Aorta (tissue), 5 donors: Measurements from ENCODE around the gene EVA1A. TPM values are rescaled to one million over a fixed set of nuclear protein-coding genes. Genes with fewer than 3 reads are reported as not detected.
A peak's percentile ranks its signal among the peaks of the same experiment; 100 is the strongest.

Experiments used
- ATAC-seq: fragments of 200-7000 bp; cut with Tn5 transposase; one replicate; pipeline ENCODE4 v1.9.1; 2022; ENCODE audit warnings: moderate library complexity; ENCODE audit not compliant: low FRiP score
- DNase-seq, 2 donors: peaks; one replicate each; pipeline ENCODE4 v3.0.0-alpha.2; 2020
- H3K27ac ChIP-seq, 2 donors: one replicate each; pipeline ENCODE4 v1.5.1; 2013; ENCODE audit warnings: low read length in 2 of 2, mild to moderate bottlenecking in 2 of 2, moderate library complexity in 2 of 2, control low read depth in 1 of 2, inconsistent platforms in 1 of 2, low read depth in 1 of 2
- H3K27me3 ChIP-seq, 2 donors: one replicate each; pipeline ENCODE4 v1.6.1; 2013; ENCODE audit warnings: control low read depth in 1 of 2, low read length in 1 of 2, mild to moderate bottlenecking in 1 of 2, moderate library complexity in 1 of 2; ENCODE audit not compliant: insufficient read depth in 2 of 2, control insufficient read depth in 1 of 2
- H3K36me3 ChIP-seq, 2 donors: one replicate each; pipeline ENCODE4 v1.6.1; 2013; ENCODE audit warnings: control low read depth in 1 of 2, low read length in 1 of 2, mild to moderate bottlenecking in 1 of 2; ENCODE audit not compliant: insufficient read depth in 2 of 2, control insufficient read depth in 1 of 2
- H3K4me1 ChIP-seq, 2 donors: one replicate each; pipeline ENCODE4 v1.6.1; 2013; ENCODE audit warnings: low read length in 2 of 2, control low read depth in 1 of 2, mild to moderate bottlenecking in 1 of 2, moderate library complexity in 1 of 2; ENCODE audit not compliant: insufficient read depth in 2 of 2, control insufficient read depth in 1 of 2
- H3K4me3 ChIP-seq, 2 donors: one replicate each; pipeline ENCODE4 v1.5.1; 2013; ENCODE audit warnings: low read length in 2 of 2, control low read depth in 1 of 2, mild to moderate bottlenecking in 1 of 2
- H3K9me3 ChIP-seq: one replicate; pipeline ENCODE4 v1.6.1; 2013; ENCODE audit warnings: mild to moderate bottlenecking, low read length; ENCODE audit not compliant: control insufficient read depth
- WGBS, 2 donors: extraction: QIAGEN DNeasy Blood & Tissue Kit; methylation state at CpG; one replicate each; pipeline ENCODE4 v1.1.7; 2013; 5-methylcytosine and 5-hydroxymethylcytosine counted together
- intact Hi-C, 2 donors: fragments of 100-400 bp; cut with DNase I; formaldehyde crosslinking; loops; one replicate each; pipeline versions ENCODE4 v1.14.2 to v1.15.0; 2022
- long read RNA-seq, 2 donors: library from polyadenylated mRNA; unstranded; transcript quantifications; one replicate each; pipeline ENCODE4 v2.0.0, GENCODE V29; 2020 to 2021
- polyA plus RNA-seq, 2 donors: library from polyadenylated mRNA; stranded (reverse); fragments of 200-250 nt; gene quantifications; one replicate each; pipeline ENCODE4 v1.2.3, GENCODE V29; 2013
- total RNA-seq, 2 donors: library from RNA; stranded (reverse); fragmentation: NEBNext Ultra II Directional; extraction: Animal tissue kit (Norgen Biotek cat#: 25700); gene quantifications; one replicate each; pipeline ENCODE4 v1.2.1, GENCODE V29; 2021
- donor health status: healthy with polysubstance abuse.
- donor health status: Bipolar disorder and iron deficiency.
- donor health status: DM: no; HTN: no; CAD: no.
- donor health status: DM: no; HTN: no; CAD: no.
- donor health status: DM: yes; HTN: yes; CAD: no.

The EVA1A gene, protein sequence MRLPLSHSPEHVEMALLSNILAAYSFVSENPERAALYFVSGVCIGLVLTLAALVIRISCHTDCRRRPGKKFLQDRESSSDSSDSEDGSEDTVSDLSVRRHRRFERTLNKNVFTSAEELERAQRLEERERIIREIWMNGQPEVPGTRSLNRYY
- 1 to 10 TPM; 1.7 to 3.1 TPM for total RNA-seq
- 1 to 10 TPM in 1 of 2 donors, under 1 TPM in 1; 0.82 to 6.0 TPM for polyA plus RNA-seq
- long read RNA-seq, donor 1, partial matches to known transcripts: 0 of 5 reads
- long read RNA-seq, donor 1, other reads (novel, unspliced or antisense): 3 of 5 reads
- long read RNA-seq, donor 2, partial matches to known transcripts: 0 of 2 reads
- long read RNA-seq, donor 2, other reads (novel, unspliced or antisense): 0 of 2 reads

DNA sequence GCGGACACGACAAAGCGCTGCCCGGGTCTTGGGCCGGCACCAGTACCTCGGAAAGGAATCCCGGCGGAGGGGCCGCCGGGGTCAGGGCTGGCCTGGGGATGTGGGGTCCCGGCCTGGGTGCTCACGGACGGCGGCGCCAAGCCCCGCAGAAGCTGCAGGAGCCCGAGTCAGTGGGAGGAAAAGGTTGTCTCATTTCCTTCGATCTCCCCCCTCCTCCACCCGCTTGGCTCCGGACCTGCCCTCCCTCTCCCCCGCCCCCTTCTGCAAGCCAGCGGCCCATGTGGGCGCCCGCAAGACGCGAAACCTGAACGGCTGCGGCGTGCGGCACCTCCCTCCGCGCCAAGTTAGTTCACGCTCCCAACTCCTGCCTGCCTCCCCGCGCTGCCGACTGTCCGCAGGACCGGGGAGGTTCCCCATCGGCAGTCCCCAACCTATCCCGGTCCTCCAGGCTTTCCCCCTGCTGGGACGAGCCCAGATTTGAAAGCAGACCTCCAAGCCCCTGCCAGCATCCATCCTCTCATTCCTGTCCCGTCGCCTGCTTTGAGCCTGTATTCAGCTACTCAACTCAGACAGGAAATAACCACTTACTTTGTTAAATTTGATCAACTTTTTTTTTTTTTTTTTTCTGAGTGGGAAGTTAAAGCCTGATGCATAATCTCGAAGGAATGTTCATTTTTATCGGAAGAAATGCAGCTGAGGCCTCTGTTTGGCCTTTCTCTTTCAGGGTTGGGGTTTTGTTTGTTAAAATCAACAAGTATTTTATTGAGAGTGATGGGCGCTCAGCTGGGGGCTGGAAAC is at the start of gene EVA1A:
Gene EVA1A (minus strand): TSS at position 172 of the 798 bp plus-strand sequence. CDS start 42,799 bp downstream, outside the sequence.
- WGBS, 2 donors: 2% methylated on average over 38 to 46 of the region's 46 CpGs
- ATAC-seq (peak; percentile 24), DNase-seq (peak in 1 of 2 donors; percentile 73)
- Histone ChIP-seq H3K9me3 (peaks cover 1% of the 10 kb centered on the region), H3K36me3 (no peaks in the 10 kb centered on the region), H3K4me3 (peak within 1 kb of the TSS in 1 of 2 donors; percentile 23), H3K4me1 (no peaks in the 10 kb centered on the region), H3K27ac (no peak within 1 kb of the TSS), H3K27me3 (peaks cover 0 to 3% of the 10 kb centered on the region in 2 donors)
- intact Hi-C loops: no loop called here

DNA sequence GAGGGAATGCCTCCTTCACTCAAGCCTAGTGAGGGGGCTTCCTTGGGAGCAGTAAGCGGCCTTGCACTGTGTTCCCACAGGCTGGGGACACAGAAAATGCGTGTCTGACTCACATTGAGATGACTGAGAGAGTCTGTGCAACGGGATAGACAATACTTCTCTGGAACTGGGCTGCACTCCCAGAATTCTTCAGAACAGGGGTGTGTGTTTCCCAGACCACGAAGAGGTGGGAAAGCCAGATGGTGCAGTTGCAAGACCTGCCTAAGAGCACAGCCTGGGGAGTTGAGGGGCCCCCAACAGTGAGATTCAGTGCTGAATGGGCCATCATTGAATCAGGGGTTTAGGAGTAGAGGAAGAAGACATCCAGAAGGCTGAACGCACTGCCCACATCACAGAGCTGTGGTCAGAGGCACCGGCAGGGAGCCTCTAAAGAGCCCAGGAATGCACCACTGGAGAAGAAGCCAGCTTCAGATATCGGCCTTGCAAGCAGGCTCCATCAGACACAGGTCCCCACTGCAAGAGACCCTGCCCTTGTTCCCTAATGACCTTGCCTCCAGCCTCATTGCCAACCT is 49.3 kb upstream of the EVA1A start:
- peaks cover 0 to 2% of the 10 kb centered on the region in 2 donors for H3K27me3 ChIP-seq
- H3K27ac ChIP-seq: no peak overlapping the region
- no peak overlapping the region for H3K4me3 ChIP-seq
- intact Hi-C loops: no loop called here
- H3K4me1 ChIP-seq: no peaks in the 10 kb centered on the region
- no peak for DNase-seq
- no peaks in the 10 kb centered on the region for H3K36me3 ChIP-seq
- H3K9me3 ChIP-seq: no peaks in the 10 kb centered on the region
- WGBS, 2 donors: 73 to 74% methylated on average over 7 of the region's 7 CpGs
- ATAC-seq: no peak

GRCh38 chr2:75609334-75609689 is 48.6 kb upstream of the EVA1A start:
- H3K9me3 ChIP-seq: no peaks in the 10 kb centered on the region
- no peak overlapping the region for H3K4me3 ChIP-seq
- intact Hi-C loops: no loop called here
- H3K27ac ChIP-seq: no peak overlapping the region
- no peaks in the 10 kb centered on the region for H3K36me3 ChIP-seq
- H3K27me3 ChIP-seq: peaks cover 0 to 2% of the 10 kb centered on the region in 2 donors
- DNase-seq: no peak
- 44 to 45% methylated on average over 5 of the region's 5 CpGs for WGBS, 2 donors
- no peaks in the 10 kb centered on the region for H3K4me1 ChIP-seq
- no peak for ATAC-seq

GRCh38 chr2:75608684-75609333 is 48.1 kb upstream of the EVA1A start:
- H3K36me3 ChIP-seq: no peaks in the 10 kb centered on the region
- DNase-seq: peak in 1 of 2 donors; percentile 76
- H3K9me3 ChIP-seq: no peaks in the 10 kb centered on the region
- no peak overlapping the region for H3K27ac ChIP-seq
- intact Hi-C loops: no loop called here
- 8% methylated on average over 25 of the region's 25 CpGs for WGBS, 2 donors
- no peaks in the 10 kb centered on the region for H3K4me1 ChIP-seq
- peaks cover 0 to 2% of the 10 kb centered on the region in 2 donors for H3K27me3 ChIP-seq
- ATAC-seq: peak; percentile 76
- no peak overlapping the region for H3K4me3 ChIP-seq

DNA sequence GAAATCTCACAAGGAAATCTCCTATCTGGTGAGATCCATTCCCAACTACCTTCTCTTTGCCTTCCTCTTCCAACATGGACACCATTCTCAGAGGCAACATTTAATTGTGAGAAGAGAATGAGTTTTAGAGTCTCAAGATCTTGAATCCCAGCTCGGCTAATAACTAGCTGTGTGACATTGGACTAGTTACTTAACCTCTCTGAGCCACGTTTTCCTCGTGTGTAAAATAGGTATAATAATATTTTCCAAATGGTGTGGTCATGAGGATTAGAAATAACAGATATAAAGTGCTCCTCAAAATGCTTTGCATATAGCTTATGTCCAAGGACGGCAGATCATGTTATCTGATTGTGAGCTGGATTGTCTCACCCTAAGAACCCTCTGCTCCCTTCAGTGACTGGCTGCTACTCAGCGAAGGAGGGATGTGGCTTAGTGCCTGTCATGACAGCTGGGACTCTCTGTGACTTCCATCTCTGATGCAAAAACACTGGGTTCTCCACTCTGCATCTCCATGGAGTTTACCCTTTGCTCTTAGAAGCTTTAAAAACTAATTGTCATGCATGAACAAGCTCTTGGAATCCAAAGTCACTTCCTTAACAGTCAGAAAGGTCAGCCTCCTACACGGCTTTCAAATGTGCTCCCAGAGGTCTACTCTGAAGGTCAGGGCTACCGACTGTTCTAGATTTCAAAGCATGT is 47.4 kb upstream of the EVA1A start:
- Histone ChIP-seq H3K36me3 (no peaks in the 10 kb centered on the region), H3K4me3 (no peak overlapping the region), H3K9me3 (no peaks in the 10 kb centered on the region), H3K27me3 (peaks cover 0 to 2% of the 10 kb centered on the region in 2 donors), H3K4me1 (no peaks in the 10 kb centered on the region), H3K27ac (no peak overlapping the region)
- DNase-seq: no peak
- intact Hi-C loops: no loop called here
- WGBS, 2 donors: 51 to 55% methylated on average over 7 of the region's 7 CpGs
- no peak for ATAC-seq

GRCh38 chr2:75607400-75607798 is 46.7 kb upstream of the EVA1A start:
- 81 to 84% methylated on average over 3 of the region's 3 CpGs for WGBS, 2 donors
- ATAC-seq (no peak), DNase-seq (no peak)
- Histone ChIP-seq H3K27me3 (peaks cover 0 to 2% of the 10 kb centered on the region in 2 donors), H3K4me3 (no peak overlapping the region), H3K9me3 (no peaks in the 10 kb centered on the region), H3K27ac (no peak overlapping the region), H3K4me1 (no peaks in the 10 kb centered on the region), H3K36me3 (no peaks in the 10 kb centered on the region)
- intact Hi-C loops: no loop called here

DNA sequence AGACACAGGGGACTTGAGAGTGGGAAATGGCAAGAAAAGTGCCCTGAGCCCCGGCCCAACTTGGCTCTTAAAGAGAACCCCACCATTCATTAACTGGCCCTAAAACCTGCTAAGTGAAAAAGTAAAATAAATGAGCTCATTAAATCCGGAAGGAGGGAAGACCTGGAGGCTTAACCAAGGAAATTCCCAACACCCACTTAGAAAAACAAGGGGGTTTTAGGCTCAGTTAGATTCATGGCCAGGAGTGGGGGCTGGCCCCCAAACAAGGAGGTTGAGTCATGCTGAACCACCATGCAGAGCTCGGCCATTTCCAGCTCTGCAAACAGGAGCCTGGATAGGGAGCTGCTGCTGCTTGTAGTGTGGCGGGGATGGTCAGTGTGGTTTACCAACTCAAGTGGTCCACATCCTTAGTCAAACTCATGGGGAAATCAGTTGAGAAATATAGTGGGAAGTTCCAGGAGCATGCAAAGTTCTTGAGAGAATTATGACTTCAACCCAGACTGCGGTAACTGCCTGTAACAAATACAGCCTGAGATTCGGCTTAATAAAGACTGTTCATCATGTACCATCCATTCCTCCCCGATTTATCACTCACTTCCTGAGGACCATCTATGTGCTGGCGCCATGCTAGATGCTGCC is 46.1 kb upstream of the EVA1A start:
- no peak for DNase-seq
- intact Hi-C loops: no loop called here
- Histone ChIP-seq H3K9me3 (no peaks in the 10 kb centered on the region), H3K27me3 (peaks cover 0 to 2% of the 10 kb centered on the region in 2 donors), H3K4me1 (no peaks in the 10 kb centered on the region), H3K27ac (no peak overlapping the region), H3K4me3 (no peak overlapping the region), H3K36me3 (no peaks in the 10 kb centered on the region)
- WGBS, 2 donors: 78 to 81% methylated on average over 8 of the region's 8 CpGs
- ATAC-seq: no peak
